GM23338 (cell line): ENCODE measurements around the gene EPHA8.
A peak's percentile ranks its signal among the peaks of the same experiment; 100 is the strongest.

Experiments used
- EZH2 ChIP-seq: fragments of 200-600 bp; sonication (generic); IDR thresholded peaks from one replicate; pipeline ENCODE4 v1.8.0; 2017; ENCODE audit warnings: antibody characterized with exemption, mild to moderate bottlenecking, low read depth; ENCODE audit not compliant: unreplicated experiment
- EZH2phosphoT487 ChIP-seq: fragments of 200-600 bp; sonication (generic); IDR thresholded peaks from one replicate; pipeline ENCODE4 v1.8.1; 2018; ENCODE audit warnings: antibody characterized with exemption; ENCODE audit not compliant: unreplicated experiment
- JUNB ChIP-seq: IDR thresholded peaks from one replicate; pipeline ENCODE4 v1.6.1; 2016; ENCODE audit warnings: antibody characterized with exemption; ENCODE audit not compliant: unreplicated experiment
- NANOG ChIP-seq: IDR thresholded peaks from 2 replicates; pipeline ENCODE4 v1.6.1; 2016; ENCODE audit warnings: antibody characterized with exemption, borderline replicate concordance
- ZNF114 ChIP-seq: fragments of 250-450 bp; sonication (Bioruptor Pico); IDR thresholded peaks from 2 replicates; pipeline ENCODE4 v1.5.0; 2020; ENCODE audit warnings: mild to moderate bottlenecking, moderate library complexity
- TF ChIP-seq, protein P1 (sequence below), 2 experiments: fragments of 200-600 bp in 1 of 2; sonication (generic) in 1 of 2; conservative IDR thresholded peaks; 2 replicates each; pipeline versions ENCODE4 v1.5.1 to v1.6.1; 2016 to 2017; ENCODE audit warnings: antibody characterized with exemption in 2 of 2, low read depth in 2 of 2, mild to moderate bottlenecking in 2 of 2, moderate library complexity in 1 of 2
- TF ChIP-seq, protein P2 (sequence below): IDR thresholded peaks from one replicate; pipeline ENCODE4 v1.6.1; 2018; ENCODE audit warnings: antibody characterized with exemption; ENCODE audit not compliant: unreplicated experiment
- TF ChIP-seq, protein P3 (sequence below): IDR thresholded peaks from 2 replicates; pipeline ENCODE4 v1.6.1; 2016; ENCODE audit warnings: antibody characterized with exemption

DNA sequence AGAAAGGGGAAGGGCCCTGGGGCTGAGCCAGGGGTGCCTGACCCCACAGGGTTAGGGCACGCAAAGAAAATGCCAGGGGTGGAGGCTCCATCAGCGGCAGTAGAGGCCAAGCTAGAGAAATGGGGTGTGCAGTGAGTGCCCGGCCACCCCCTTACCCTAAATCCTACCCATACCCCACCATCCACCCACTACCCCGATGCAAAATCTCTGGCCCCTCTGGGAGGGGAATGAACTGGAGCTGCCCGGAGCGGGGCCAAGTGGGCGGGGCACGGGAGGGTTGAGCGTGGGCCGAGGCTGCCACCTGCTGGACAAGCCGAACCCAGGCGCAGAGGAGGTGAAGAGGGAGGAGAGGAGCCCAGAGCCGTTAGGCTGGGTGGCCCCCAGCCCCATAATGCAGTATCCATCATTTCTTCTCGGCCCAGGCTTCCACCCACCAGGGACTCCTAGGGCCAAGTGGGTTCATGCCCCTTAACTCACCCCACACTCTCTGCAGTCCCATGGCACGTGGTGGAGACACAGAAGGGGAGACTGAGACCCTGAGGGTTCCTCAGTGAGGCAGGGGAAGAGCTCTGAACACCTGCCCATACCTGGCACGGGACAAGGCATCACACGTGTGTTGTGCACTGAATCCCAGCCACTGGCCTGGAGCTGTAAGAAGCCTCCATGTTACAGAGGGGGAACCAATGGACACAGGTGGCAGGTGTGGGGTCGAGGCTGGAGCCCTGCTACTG, 78.8 kb downstream of the EPHA8 start:
- TF ChIP-seq, protein P1, sequence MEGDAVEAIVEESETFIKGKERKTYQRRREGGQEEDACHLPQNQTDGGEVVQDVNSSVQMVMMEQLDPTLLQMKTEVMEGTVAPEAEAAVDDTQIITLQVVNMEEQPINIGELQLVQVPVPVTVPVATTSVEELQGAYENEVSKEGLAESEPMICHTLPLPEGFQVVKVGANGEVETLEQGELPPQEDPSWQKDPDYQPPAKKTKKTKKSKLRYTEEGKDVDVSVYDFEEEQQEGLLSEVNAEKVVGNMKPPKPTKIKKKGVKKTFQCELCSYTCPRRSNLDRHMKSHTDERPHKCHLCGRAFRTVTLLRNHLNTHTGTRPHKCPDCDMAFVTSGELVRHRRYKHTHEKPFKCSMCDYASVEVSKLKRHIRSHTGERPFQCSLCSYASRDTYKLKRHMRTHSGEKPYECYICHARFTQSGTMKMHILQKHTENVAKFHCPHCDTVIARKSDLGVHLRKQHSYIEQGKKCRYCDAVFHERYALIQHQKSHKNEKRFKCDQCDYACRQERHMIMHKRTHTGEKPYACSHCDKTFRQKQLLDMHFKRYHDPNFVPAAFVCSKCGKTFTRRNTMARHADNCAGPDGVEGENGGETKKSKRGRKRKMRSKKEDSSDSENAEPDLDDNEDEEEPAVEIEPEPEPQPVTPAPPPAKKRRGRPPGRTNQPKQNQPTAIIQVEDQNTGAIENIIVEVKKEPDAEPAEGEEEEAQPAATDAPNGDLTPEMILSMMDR (conservative IDR thresholded peaks at IDR 0.05; ENCODE audit: low read depth in 2 of 2): peak; percentile 80 to 93
- TF ChIP-seq EZH2 (no peak), EZH2phosphoT487 (no peak), JUNB (no peak), NANOG (no peak), ZNF114 (CRISPR knock-in tag) (no peak)
- TF ChIP-seq, protein P2, sequence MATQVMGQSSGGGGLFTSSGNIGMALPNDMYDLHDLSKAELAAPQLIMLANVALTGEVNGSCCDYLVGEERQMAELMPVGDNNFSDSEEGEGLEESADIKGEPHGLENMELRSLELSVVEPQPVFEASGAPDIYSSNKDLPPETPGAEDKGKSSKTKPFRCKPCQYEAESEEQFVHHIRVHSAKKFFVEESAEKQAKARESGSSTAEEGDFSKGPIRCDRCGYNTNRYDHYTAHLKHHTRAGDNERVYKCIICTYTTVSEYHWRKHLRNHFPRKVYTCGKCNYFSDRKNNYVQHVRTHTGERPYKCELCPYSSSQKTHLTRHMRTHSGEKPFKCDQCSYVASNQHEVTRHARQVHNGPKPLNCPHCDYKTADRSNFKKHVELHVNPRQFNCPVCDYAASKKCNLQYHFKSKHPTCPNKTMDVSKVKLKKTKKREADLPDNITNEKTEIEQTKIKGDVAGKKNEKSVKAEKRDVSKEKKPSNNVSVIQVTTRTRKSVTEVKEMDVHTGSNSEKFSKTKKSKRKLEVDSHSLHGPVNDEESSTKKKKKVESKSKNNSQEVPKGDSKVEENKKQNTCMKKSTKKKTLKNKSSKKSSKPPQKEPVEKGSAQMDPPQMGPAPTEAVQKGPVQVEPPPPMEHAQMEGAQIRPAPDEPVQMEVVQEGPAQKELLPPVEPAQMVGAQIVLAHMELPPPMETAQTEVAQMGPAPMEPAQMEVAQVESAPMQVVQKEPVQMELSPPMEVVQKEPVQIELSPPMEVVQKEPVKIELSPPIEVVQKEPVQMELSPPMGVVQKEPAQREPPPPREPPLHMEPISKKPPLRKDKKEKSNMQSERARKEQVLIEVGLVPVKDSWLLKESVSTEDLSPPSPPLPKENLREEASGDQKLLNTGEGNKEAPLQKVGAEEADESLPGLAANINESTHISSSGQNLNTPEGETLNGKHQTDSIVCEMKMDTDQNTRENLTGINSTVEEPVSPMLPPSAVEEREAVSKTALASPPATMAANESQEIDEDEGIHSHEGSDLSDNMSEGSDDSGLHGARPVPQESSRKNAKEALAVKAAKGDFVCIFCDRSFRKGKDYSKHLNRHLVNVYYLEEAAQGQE: no peak
- TF ChIP-seq, protein P3, sequence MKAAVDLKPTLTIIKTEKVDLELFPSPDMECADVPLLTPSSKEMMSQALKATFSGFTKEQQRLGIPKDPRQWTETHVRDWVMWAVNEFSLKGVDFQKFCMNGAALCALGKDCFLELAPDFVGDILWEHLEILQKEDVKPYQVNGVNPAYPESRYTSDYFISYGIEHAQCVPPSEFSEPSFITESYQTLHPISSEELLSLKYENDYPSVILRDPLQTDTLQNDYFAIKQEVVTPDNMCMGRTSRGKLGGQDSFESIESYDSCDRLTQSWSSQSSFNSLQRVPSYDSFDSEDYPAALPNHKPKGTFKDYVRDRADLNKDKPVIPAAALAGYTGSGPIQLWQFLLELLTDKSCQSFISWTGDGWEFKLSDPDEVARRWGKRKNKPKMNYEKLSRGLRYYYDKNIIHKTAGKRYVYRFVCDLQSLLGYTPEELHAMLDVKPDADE: no peak
